Tongue (tissue), 3 donors: Measurements from ENCODE around the gene PARP2. TPM values are rescaled to one million over a fixed set of nuclear protein-coding genes. Genes with fewer than 3 reads are reported as not detected.

Experiments
- DNase-seq: peaks from one replicate; pipeline ENCODE4 v3.0.0-alpha.2; 2015
- small RNA-seq: library from RNA; depleted of rRNA; stranded (forward); fragments of <200 nt; gene quantifications from one replicate; pipeline ENCODE3, GENCODE V24; 2014; ENCODE audit warnings: low replicate concordance
- total RNA-seq: library from RNA; depleted of rRNA; stranded (reverse); fragments of >200 nt; gene quantifications from one replicate; pipeline ENCODE4 v1.2.3, GENCODE V29; 2014

Gene PARP2
- total RNA-seq, 1 donor from 2014 or later = 14.2 TPM

- no peak for DNase-seq
Measured at GRCh38 chr14:20400965-20401593, 57.6 kb downstream of the PARP2 start.

- no peak for DNase-seq
Measured at GRCh38 chr14:20403521-20403920, 60.1 kb downstream of the PARP2 start.

Small RNA genes within 50 kb of the gene (small RNA-seq; reads per million reads assigned to genes)
- gene SNORA79B (1.3 reads per million, percentile 87 among the genes with 10 or more reads in this experiment), gene SNORD126 (197 reads per million, percentile 97 among the genes with 10 or more reads in this experiment)

Other genes starting within 250 kb of the PARP2 start
- not detected for gene OR4K17, start 232.9 kb upstream of the PARP2 start, total RNA-seq
- gene OR4N5, start 204.8 kb upstream of the PARP2 start, total RNA-seq = not detected
- gene OR11G2, start 152.7 kb upstream of the PARP2 start, total RNA-seq = not detected
- gene OR11H6, start 119.9 kb upstream of the PARP2 start, total RNA-seq = not detected
- gene OR11H7, start 114.7 kb upstream of the PARP2 start, total RNA-seq = not detected
- not detected for gene OR11H4, start 104.3 kb upstream of the PARP2 start, total RNA-seq
- 23.3 TPM for gene TTC5, start 37.7 kb upstream of the PARP2 start, total RNA-seq
- gene CCNB1IP1, start 10.4 kb upstream of the PARP2 start, total RNA-seq = 72.5 TPM
- 13.3 TPM for gene TEP1, start 69.9 kb downstream of the PARP2 start, total RNA-seq
- 1.9 TPM for gene KLHL33, start 92.5 kb downstream of the PARP2 start, total RNA-seq
- 32.6 TPM for gene OSGEP, start 111.2 kb downstream of the PARP2 start, total RNA-seq
- 49.1 TPM for gene APEX1, start 111.6 kb downstream of the PARP2 start, total RNA-seq
- gene PIP4P1, start 117.8 kb downstream of the PARP2 start, total RNA-seq = 19.5 TPM
- 9.2 TPM for gene PNP, start 125.8 kb downstream of the PARP2 start, total RNA-seq
- gene RNASE10, start 161.9 kb downstream of the PARP2 start, total RNA-seq = not detected
- not detected for gene RNASE9, start 217.4 kb downstream of the PARP2 start, total RNA-seq
- gene RNASE11, start 244.4 kb downstream of the PARP2 start, total RNA-seq = not detected
- not detected for gene RNASE12, start 247.7 kb downstream of the PARP2 start, total RNA-seq